ENCODE data around the gene TP53TG5. TPM values are rescaled to one million over a fixed set of nuclear protein-coding genes. Genes with fewer than 3 reads are reported as not detected.

The TP53TG5 gene
- total RNA-seq, 1 donor from 2014 or later: 32.0 TPM

- no peak for DNase-seq (ENCODE audit: low spot score)
Measured at GRCh38 chr20:45325371-45325770, 52.8 kb downstream of the TP53TG5 start.

DNA sequence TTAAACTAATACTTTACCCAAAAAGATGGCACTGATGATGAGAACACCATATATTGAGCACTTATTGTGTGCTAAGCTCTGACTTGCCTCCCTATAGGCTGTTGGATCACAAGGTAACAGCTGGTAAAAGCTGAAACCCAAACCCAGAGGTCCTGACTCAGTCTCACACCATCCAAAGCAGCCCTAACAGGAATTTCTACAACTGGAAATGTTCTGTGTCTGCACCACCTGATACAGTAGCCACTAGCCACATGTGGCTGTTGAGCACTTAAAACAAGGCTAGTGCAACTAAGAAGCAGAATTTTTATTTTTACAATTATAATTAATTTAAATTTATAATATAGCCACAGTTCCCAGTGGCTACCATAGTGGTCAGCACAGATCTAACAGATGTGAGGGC is 54.4 kb downstream of the TP53TG5 start:
- DNase-seq (ENCODE audit: low spot score): no peak

GRCh38 chr20:45322952-45323383 is 55.2 kb downstream of the TP53TG5 start:
- peak; percentile 50 for DNase-seq (ENCODE audit: low spot score)

Other genes with a start within 250 kb of the TP53TG5 start
- gene PI3, start 203.4 kb downstream of the TP53TG5 start, total RNA-seq (ENCODE audit: insufficient read depth, low replicate concordance): not detected
- 6.0 TPM for gene SEMG1, start 171.3 kb downstream of the TP53TG5 start, total RNA-seq (ENCODE audit: insufficient read depth, low replicate concordance)
- 0.48 TPM for gene SEMG2, start 157.0 kb downstream of the TP53TG5 start, total RNA-seq (ENCODE audit: insufficient read depth, low replicate concordance)
- gene SLPI, start 123.8 kb downstream of the TP53TG5 start, total RNA-seq (ENCODE audit: insufficient read depth, low replicate concordance): 2.4 TPM
- not detected for gene RBPJL, start 71.5 kb downstream of the TP53TG5 start, total RNA-seq (ENCODE audit: insufficient read depth, low replicate concordance)
- not detected for gene MATN4, start 70.0 kb downstream of the TP53TG5 start, total RNA-seq (ENCODE audit: insufficient read depth, low replicate concordance)
- 28.9 TPM for gene SDC4, start 29.9 kb downstream of the TP53TG5 start, total RNA-seq (ENCODE audit: insufficient read depth, low replicate concordance)
- gene SYS1, start 15.2 kb downstream of the TP53TG5 start, total RNA-seq (ENCODE audit: insufficient read depth, low replicate concordance): 25.8 TPM
- gene DBNDD2, start 30.0 kb upstream of the TP53TG5 start, total RNA-seq (ENCODE audit: insufficient read depth, low replicate concordance): 11.8 TPM
- 36.6 TPM for gene PIGT, start 37.8 kb upstream of the TP53TG5 start, total RNA-seq (ENCODE audit: insufficient read depth, low replicate concordance)
- 9.9 TPM for gene WFDC2, start 91.4 kb upstream of the TP53TG5 start, total RNA-seq (ENCODE audit: insufficient read depth, low replicate concordance)
- 12.0 TPM for gene SPINT3, start 137.3 kb upstream of the TP53TG5 start, total RNA-seq (ENCODE audit: insufficient read depth, low replicate concordance)
- gene WFDC6, start 161.2 kb upstream of the TP53TG5 start, total RNA-seq (ENCODE audit: insufficient read depth, low replicate concordance): not detected
- gene EPPIN, start 169.1 kb upstream of the TP53TG5 start, total RNA-seq (ENCODE audit: insufficient read depth, low replicate concordance): 6.3 TPM
- gene WFDC8, start 201.0 kb upstream of the TP53TG5 start, total RNA-seq (ENCODE audit: insufficient read depth, low replicate concordance): not detected

All from umbilical cord (tissue), 2 donors.